Activated T-cell treated with anti-CD3 and anti-CD28 coated beads for 4 hours (primary cell): ENCODE measurements around the gene ANKRD7.
"Not testable (repeated sequence)": the region's sequence is repeated elsewhere in the genome, so short reads cannot be mapped to it uniquely, and the experiment has no call there.

ENCODE experiments used
- DNase-seq: peaks from one replicate; pipeline ENCODE4 v3.0.0-alpha.2; 2020

Gene ANKRD7

DNA sequence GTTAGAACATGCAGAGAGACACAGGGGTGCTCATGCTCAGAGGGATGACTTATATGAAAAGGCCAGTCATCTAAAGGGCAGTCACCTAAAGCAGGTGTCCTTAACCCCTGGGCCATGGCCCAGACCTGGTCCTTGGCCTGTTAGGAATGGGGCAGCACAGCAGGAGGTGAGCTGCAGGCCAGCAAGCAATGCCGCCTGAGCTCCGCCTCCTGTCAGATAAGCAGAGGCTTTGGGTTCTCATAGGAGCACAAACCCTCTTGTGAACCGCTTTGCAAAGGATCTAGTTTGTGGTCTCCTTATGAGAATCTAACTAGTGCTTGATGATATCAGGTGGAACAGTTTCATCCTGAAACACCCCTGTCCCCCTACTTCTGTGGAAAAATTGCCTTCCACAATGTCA lies 14.5 kb downstream of the ANKRD7 start:
- no peak for DNase-seq

- DNase-seq: not testable (repeated sequence)
These were observed 15.8 kb downstream of the ANKRD7 start for GRCh38 chr7:118240320-118240719.

- no peak for DNase-seq
These were observed 19.2 kb downstream of the ANKRD7 start for GRCh38 chr7:118243695-118244094.

GRCh38 chr7:118245267-118246040 lies 20.9 kb downstream of the ANKRD7 start:
- no peak for DNase-seq

- no peak for DNase-seq
These were observed 26.5 kb downstream of the ANKRD7 start for GRCh38 chr7:118250860-118251494.

- DNase-seq: no peak
These were observed 27.6 kb downstream of the ANKRD7 start for GRCh38 chr7:118252087-118252486.

GRCh38 chr7:118259115-118259514 lies 34.6 kb downstream of the ANKRD7 start:
- no peak for DNase-seq

GRCh38 chr7:118264836-118265235 lies 40.3 kb downstream of the ANKRD7 start:
- DNase-seq: no peak

DNA sequence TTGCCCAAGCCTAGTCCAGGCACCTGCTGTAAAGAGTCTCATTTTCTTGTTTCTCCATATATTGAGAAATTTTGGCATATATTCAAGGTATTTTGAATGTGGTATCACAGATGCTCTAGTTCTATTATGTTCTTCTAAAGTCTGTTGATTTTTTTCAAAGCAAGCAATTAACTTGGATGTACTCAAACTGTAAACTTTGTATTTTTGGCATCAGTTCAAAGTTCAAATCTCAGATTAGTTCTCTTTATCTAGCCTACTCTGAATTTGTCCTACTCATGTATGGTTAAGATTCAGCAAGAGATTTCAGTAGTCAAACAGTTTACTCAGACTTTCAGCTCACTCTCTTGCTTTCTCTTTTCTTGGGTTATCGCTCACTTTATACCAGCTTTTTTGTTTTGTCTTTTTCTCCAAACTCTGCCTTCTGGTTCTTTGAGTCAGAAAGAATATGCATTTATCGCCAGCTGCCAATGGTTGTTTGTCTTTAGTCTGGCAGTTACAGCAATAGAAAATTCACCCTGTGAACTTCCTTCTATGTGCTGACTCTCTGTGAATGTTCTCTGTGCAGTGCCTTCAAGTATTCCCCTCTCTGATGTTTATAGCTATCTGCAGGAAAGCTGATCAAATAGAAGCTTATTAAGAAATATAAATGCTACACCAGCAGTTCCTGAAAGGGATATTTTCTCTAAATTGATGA lies 56.0 kb downstream of the ANKRD7 start:
- DNase-seq: no peak

DNA sequence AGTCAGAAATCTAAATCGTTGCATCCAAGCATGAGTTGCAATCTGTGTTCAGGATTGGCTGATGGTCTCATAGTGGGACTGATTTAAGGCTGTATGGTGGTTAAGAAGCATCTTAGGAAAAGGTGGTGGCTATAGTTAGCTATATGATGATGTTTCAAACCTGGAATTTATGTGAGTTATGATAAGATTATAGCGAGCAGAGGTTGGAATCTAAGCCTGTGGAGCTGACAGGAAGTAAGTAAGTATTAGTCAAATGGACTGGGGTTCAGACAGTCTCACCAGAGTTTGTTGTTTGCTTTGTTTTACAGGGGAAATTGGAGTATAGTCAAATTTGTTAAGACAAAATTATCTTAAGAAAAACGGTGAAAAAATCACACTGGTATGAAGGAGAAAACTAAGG lies 56.7 kb downstream of the ANKRD7 start:
- no peak for DNase-seq

- DNase-seq: no peak
These were observed 60.9 kb downstream of the ANKRD7 start for GRCh38 chr7:118285358-118285757.

- no peak for DNase-seq
These were observed 61.6 kb downstream of the ANKRD7 start for GRCh38 chr7:118286131-118286530.

DNA sequence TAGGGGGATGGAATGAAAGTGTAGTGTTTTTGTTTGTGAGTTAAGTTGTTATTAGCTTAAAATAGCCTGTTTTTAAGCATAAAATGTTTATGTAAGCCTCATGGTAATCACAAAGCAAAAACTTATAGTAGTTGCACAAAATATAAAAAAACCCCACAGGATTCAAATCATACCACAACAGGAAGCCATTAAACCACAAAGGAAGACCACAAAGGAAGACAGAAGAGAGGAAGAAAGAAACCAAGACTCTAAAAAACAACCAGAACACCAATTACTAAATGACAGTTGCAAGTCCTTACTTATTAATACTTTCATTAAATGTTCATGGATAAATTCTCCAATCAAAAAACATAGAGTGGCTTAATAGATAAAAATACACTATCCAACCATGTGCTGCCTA lies 63.6 kb downstream of the ANKRD7 start:
- no peak for DNase-seq

DNA sequence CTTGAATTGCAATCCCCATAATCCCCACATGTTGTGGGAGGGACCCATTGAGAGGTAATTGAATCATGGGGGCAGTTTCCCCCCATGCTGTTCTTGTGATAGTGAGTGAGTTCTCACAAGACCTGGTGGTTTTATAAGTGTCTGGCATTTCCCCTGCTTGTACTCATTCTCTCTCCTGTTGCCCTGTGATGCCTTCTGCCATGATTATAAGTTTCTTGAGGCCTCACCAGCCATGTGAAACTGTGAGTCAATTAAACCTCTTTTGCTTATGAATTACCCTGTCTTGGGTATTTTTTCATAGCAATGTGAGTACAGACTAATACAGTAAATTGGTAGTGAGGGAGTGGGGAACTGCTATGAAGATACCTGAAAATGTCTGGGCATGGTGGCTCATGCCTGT lies 65.0 kb downstream of the ANKRD7 start:
- DNase-seq: no peak
